Skeletal muscle satellite cell (primary cell): ENCODE measurements around the gene MINDY4B. TPM values are rescaled to one million over a fixed set of nuclear protein-coding genes. Genes with fewer than 3 reads are reported as not detected.

Source experiments
- H3K27me3 ChIP-seq: 2 replicates; pipeline ENCODE4 v1.7.0; 2013; ENCODE audit warnings: low read length; ENCODE audit not compliant: control insufficient read depth, insufficient read depth
- H3K36me3 ChIP-seq: 2 replicates; pipeline ENCODE4 v1.7.0; 2013; ENCODE audit warnings: mild to moderate bottlenecking, control low read depth, low read length; ENCODE audit not compliant: insufficient read depth
- H3K4me1 ChIP-seq: 2 replicates; pipeline ENCODE4 v1.7.0; 2013; ENCODE audit warnings: low read length; ENCODE audit not compliant: control insufficient read depth, insufficient read depth
- H3K4me2 ChIP-seq: 2 replicates; pipeline ENCODE4 v1.7.0; 2013; ENCODE audit warnings: mild to moderate bottlenecking, low read length
- H3K4me3 ChIP-seq: 2 replicates; pipeline ENCODE4 v1.7.0; 2013; ENCODE audit warnings: low read length
- H3K9ac ChIP-seq: 2 replicates; pipeline ENCODE4 v1.7.0; 2013; ENCODE audit warnings: mild to moderate bottlenecking, low read depth, low read length, moderate library complexity
- H3K9me3 ChIP-seq: replicated peaks from 2 replicates; pipeline ENCODE4 v1.7.0; 2013; ENCODE audit warnings: mild to moderate bottlenecking, control low read depth, low read length
- total RNA-seq: library from RNA; depleted of rRNA; stranded (reverse); fragments of >200 nt; gene quantifications from 2 replicates; pipeline ENCODE4 v1.2.3, GENCODE V29; 2012; rRNA removed

Gene MINDY4B
- total RNA-seq: not detected in 2 replicates

DNA sequence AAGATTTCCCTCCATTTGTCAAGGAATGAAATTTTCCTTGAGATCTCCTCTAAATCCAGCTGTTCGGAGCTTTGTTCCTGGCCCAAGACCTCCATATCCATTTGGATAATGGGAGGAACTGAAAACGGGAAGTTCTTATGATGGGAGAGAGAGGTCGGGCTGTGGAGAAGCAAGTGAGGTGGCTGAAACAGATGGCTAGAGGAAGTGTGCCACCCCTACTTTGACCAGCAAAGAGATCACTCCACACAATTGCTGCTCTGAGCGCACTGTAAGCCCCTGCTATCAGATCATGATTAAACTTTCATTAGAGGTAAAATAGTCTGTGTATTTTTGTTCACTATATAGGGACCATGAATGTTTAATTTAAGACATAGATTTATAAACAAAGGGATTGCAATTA, at the start of gene MINDY4B:
Gene MINDY4B, minus strand, starts transcription at position 101 of the 400 bp plus-strand sequence. Its CDS starts 0 bp downstream, at position 101.
- Histone ChIP-seq H3K27me3 (peaks cover 74% of the 10 kb centered on the region), H3K4me1 (no peaks in the 10 kb centered on the region), H3K9me3 (no peaks in the 10 kb centered on the region), H3K36me3 (no peaks in the 10 kb centered on the region), H3K4me2 (no peak within 1 kb of the TSS), H3K4me3 (no peak within 1 kb of the TSS), H3K9ac (no peak within 1 kb of the TSS)

DNA sequence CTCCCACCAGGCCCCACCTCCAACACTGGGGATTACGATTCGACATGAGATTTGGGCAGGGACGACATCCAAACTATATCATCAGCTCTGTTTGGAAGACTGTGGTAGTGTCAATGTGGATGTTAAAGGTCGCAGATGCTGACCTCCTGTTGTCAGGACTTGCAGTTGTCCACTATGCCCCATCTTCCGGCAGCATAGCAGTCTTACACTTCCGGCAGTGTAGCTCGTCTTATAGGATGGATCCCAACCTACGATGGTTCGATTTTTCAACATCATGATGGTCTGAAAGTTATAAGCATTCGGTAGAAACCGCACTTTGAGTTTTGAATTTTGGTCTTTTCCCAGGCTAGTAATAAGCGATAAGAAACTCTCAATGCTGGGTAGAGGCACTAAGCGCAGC, 46.7 kb upstream of the MINDY4B start:
- H3K4me1 ChIP-seq: no peaks in the 10 kb centered on the region
- no peaks in the 10 kb centered on the region for H3K36me3 ChIP-seq
- no peaks in the 10 kb centered on the region for H3K9me3 ChIP-seq
- H3K27me3 ChIP-seq: peaks cover 26% of the 10 kb centered on the region
- H3K9ac ChIP-seq: no peak overlapping the region
- no peak overlapping the region for H3K4me2 ChIP-seq
- no peak overlapping the region for H3K4me3 ChIP-seq

DNA sequence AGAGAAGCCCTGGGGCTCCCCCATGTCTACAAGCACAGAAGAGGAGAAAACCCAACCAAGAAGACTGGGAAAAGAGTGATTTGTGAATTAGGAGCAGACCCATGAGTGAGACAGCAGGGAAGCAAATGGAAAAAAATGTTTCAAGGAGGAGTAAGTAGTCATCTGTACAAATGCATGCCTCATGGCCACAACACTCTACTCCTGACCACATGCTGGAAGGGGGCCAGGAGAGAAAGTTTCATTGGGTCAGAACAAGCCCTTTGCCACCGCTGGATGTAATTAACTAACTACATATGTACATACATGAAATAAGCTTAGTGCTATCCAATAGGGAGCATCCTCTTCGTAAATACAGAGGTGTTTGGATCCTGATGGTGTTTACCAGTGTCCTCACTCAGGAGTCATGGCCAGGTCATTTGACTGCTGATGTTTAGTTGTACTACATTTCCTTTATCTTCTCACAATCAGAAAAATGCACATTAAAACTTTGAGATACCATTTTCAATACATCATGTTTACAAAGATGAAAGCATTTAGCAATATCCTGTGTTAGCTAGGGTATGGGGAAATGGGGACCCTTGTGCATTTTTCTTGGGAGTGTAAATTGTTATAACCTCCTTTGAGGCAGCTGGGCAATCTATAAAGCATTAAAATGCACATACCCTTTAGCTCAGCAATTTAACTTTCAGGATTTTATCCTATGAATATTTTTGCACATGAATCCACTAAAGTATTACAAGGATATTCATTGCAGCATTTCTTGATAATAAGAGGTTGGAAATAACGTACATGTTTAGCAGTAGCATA, 40.2 kb upstream of the MINDY4B start:
- H3K4me1 ChIP-seq: no peaks in the 10 kb centered on the region
- H3K4me3 ChIP-seq: no peak overlapping the region
- H3K9ac ChIP-seq: no peak overlapping the region
- H3K27me3 ChIP-seq: peaks cover 40% of the 10 kb centered on the region
- H3K9me3 ChIP-seq: no peaks in the 10 kb centered on the region
- H3K36me3 ChIP-seq: no peaks in the 10 kb centered on the region
- no peak overlapping the region for H3K4me2 ChIP-seq

DNA sequence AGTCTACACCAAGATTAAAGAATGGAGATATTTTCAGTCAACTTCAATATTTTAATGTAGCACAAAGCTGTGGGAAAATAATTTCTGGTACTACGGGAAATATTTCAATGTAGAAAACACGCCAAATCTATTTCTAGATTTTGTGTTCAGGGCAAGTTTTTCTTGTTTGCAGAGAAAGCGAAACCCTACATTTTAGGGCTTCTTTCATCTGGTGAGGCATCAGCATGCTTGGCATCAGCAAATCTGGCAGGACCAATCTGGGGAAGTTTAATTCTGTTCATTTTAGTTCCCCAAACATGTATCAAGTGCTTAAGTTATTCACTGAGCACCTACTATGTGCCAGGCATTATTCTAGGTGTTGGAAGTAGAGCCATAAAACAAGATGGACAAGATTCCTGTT, 37.0 kb upstream of the MINDY4B start:
- H3K4me3 ChIP-seq: no peak overlapping the region
- H3K36me3 ChIP-seq: no peaks in the 10 kb centered on the region
- H3K27me3 ChIP-seq: peaks cover 60% of the 10 kb centered on the region
- H3K4me2 ChIP-seq: no peak overlapping the region
- no peaks in the 10 kb centered on the region for H3K4me1 ChIP-seq
- H3K9me3 ChIP-seq: no peaks in the 10 kb centered on the region
- H3K9ac ChIP-seq: no peak overlapping the region

DNA sequence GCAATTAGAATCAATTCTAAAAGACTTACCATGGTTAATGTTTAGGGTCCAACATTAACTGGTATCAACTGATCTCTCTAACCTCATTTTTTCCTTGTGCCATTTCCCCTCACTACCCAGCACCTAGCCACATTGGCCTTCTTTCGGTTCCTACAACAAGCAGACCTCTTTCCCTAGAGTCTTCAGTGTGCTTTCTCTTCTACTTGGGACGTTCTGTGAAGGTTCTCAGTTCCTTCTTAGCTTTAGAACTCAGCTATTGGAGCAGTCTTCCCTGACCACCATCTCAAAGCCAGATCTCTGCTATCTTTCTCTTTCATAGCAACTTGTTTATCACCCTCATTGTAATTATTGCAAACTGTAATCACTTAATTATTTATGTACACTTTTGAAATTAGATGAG, 31.5 kb upstream of the MINDY4B start:
- Histone ChIP-seq H3K4me2 (no peak overlapping the region), H3K9ac (no peak overlapping the region), H3K27me3 (peaks cover 69% of the 10 kb centered on the region), H3K9me3 (no peaks in the 10 kb centered on the region), H3K36me3 (no peaks in the 10 kb centered on the region), H3K4me1 (no peaks in the 10 kb centered on the region), H3K4me3 (no peak overlapping the region)

DNA sequence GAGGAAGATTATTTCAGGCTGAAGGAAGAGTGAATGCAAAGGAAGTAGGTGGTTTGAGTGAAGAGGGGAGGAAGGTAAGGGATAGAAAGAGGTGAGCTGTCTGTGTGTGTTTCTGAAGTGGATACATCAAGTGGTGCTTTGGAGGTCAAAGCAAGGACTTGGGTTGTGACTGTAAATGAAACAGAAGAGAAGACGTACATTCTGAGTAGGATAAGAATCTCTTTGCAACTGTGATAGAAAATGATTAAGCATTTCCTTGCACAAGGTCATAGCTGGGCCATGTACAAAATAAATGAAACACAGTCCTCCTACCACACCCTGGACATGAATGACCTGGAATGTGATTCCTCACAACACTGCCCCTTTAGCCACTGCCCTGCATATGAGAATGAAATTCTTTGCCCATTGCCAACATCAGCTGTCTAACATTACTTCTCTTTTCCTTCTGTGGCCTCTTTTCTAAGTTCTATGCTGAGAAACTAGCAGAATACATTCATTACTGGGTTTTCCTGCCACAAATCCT, 28.3 kb upstream of the MINDY4B start:
- Histone ChIP-seq H3K4me2 (no peak overlapping the region), H3K4me3 (no peak overlapping the region), H3K36me3 (no peaks in the 10 kb centered on the region), H3K4me1 (no peaks in the 10 kb centered on the region), H3K27me3 (peaks cover 67% of the 10 kb centered on the region), H3K9ac (no peak overlapping the region), H3K9me3 (no peaks in the 10 kb centered on the region)

DNA sequence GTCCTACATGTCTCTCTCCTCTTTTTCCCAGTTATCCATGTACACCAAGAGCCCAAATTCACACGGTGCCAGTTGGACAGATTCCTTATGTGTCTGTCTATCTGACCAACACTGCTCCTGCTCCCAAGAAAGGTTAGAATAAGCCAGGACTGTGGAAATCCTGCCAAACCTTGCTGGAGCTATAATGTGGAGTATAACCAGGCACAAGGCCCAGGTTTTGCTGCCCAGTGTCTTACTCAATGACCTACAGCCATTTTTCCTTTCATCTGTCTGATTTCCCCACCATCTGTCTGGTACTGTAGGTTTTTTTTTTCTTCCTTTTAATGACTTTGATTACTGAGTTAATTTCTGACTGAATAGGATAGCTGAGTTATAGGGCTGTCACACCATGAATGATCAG, 26.5 kb upstream of the MINDY4B start:
- no peak overlapping the region for H3K4me2 ChIP-seq
- H3K36me3 ChIP-seq: no peaks in the 10 kb centered on the region
- no peaks in the 10 kb centered on the region for H3K4me1 ChIP-seq

DNA sequence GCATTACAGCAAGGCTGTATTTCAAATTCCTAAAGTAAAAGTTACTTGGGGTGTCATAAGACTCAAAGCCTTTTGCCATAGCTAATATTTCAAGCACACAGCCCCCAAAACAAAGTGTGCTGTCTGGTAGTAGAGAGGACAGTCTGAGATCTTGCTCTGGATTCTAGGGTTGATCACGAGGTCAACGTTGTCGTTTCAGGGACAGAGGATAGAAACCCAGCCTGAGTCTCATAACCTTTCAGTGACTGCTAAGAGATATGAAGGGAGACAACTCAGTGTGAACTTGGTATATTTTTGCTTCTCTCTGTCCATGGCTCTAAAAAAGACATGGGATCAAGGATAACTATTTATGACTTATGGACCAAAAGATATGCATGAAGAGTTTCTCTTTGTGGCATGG, 25.6 kb upstream of the MINDY4B start:
- Histone ChIP-seq H3K36me3 (no peaks in the 10 kb centered on the region), H3K9me3 (no peaks in the 10 kb centered on the region), H3K27me3 (peaks cover 74% of the 10 kb centered on the region), H3K4me3 (no peak overlapping the region), H3K4me1 (no peaks in the 10 kb centered on the region), H3K4me2 (no peak overlapping the region), H3K9ac (no peak overlapping the region)

More for the DNA sequence above, 26.5 kb upstream of the MINDY4B start:
- no peak overlapping the region for H3K4me3 ChIP-seq
- peaks cover 67% of the 10 kb centered on the region for H3K27me3 ChIP-seq
- no peaks in the 10 kb centered on the region for H3K9me3 ChIP-seq
- H3K9ac ChIP-seq: no peak overlapping the region

DNA sequence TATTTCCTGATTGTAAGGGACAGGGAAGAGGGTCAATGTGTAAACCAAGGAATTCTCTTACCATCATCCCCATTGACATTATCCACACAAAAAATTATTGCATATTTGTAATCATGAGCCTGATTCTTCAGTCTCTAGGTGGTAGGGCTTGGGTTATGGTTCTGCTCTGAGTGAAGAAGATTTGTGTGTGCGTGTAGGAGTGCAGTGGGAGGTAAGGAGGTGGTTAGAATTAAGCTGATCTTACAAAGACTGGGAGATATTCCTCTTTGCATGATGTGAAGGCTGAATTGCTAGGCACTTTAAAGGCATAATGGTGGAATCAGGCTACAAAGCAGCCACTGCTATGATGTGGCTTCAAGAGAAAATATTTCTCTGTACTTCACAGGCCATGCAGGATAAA, 23.0 kb upstream of the MINDY4B start:
- H3K4me3 ChIP-seq: no peak overlapping the region
- H3K27me3 ChIP-seq: peaks cover 73% of the 10 kb centered on the region
- no peaks in the 10 kb centered on the region for H3K4me1 ChIP-seq
- H3K4me2 ChIP-seq: no peak overlapping the region
- H3K9me3 ChIP-seq: no peaks in the 10 kb centered on the region
- H3K9ac ChIP-seq: no peak overlapping the region
- H3K36me3 ChIP-seq: no peaks in the 10 kb centered on the region

DNA sequence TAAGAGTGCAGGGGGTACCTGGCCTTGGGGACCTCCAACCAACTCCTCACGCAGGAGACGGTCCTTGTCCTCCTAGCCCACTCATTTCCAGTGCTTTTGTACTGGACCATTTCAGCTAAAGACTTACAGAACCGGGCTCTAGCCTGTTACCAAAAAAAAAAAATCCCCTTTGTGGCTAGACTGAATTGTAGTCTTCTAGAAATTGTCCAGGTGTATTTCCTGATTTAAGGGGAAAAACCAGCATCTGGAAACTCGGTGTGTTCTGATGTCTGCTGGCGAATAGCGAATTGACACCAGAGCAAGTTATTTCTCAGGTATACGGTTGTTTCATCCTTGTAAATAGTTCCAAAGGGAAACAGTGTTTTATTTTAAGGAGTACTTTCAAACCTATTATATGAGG, 21.1 kb upstream of the MINDY4B start:
- no peaks in the 10 kb centered on the region for H3K9me3 ChIP-seq
- no peak overlapping the region for H3K9ac ChIP-seq
- H3K36me3 ChIP-seq: no peaks in the 10 kb centered on the region
- no peak overlapping the region for H3K4me3 ChIP-seq
- peaks cover 58% of the 10 kb centered on the region for H3K27me3 ChIP-seq
- no peaks in the 10 kb centered on the region for H3K4me1 ChIP-seq
- H3K4me2 ChIP-seq: no peak overlapping the region

DNA sequence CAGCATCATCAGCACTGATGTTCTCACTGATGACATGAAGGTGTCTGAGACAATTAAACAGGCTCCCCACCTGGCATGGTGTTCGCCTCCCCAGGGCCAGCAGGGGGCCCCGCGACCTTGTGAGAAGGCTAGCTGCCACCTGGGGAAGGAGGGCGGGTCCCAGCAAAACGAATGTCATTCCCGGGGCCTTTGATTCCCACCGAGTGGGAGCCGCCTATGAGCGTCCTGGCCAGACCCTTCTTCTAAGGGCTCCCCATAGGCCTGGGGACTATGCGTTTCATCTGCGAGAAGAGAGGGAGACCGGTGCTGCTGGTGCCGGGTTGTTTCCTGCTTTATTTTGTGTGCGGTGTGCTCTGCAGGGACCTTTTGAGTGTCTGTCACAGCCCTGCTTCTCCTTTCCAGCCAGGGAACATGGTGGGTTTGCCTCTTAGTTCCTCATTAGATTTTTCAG, 20.5 kb upstream of the MINDY4B start:
- H3K9me3 ChIP-seq: no peaks in the 10 kb centered on the region
- H3K9ac ChIP-seq: no peak overlapping the region
- H3K4me2 ChIP-seq: peak overlapping the region; percentile 28
- no peak overlapping the region for H3K4me3 ChIP-seq
- H3K27me3 ChIP-seq: peaks cover 52% of the 10 kb centered on the region
- no peaks in the 10 kb centered on the region for H3K36me3 ChIP-seq
- no peaks in the 10 kb centered on the region for H3K4me1 ChIP-seq

DNA sequence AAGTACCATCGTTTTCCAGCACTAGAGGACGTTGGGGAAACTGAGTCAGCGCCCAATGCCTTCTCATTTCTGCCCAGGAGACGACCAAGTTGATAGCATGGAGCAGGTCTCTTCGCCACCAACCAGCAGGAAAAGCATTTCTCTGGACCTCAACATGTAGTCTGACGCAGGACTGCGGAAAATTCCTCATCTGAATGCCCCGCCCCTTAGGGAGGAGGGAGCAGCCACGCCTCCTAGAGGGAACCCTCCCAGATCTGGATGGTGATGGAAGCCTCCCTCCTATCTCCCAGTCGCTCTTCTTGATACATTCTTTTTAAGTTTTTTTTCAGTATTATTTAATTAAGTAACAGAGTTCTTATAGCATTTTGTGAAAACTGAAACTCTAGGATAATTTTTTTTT, 17.4 kb upstream of the MINDY4B start:
- Histone ChIP-seq H3K27me3 (peaks cover 55% of the 10 kb centered on the region), H3K9me3 (no peaks in the 10 kb centered on the region), H3K9ac (no peak overlapping the region), H3K4me2 (no peak overlapping the region), H3K4me3 (no peak overlapping the region), H3K36me3 (no peaks in the 10 kb centered on the region), H3K4me1 (no peaks in the 10 kb centered on the region)
